Brain pericyte (primary cell): Measurements from ENCODE around the gene KAZN.
"Not testable (repeated sequence)": the region's sequence is repeated elsewhere in the genome, so short reads cannot be mapped to it uniquely, and the experiment has no call there.

ENCODE experiments used
- DNase-seq: peaks from one replicate; pipeline ENCODE4 v3.0.0-alpha.2; 2012; ENCODE audit warnings: low read depth, low spot score

KAZN gene

GRCh38 chr1:15132965-15133364 is 534.5 kb downstream of the KAZN start:
- no peak for DNase-seq

- no peak for DNase-seq
Observed at GRCh38 chr1:15134285-15134684, 535.8 kb downstream of the KAZN start.

- not testable (repeated sequence) for DNase-seq
Observed at GRCh38 chr1:15135604-15136003, 537.1 kb downstream of the KAZN start.

DNA sequence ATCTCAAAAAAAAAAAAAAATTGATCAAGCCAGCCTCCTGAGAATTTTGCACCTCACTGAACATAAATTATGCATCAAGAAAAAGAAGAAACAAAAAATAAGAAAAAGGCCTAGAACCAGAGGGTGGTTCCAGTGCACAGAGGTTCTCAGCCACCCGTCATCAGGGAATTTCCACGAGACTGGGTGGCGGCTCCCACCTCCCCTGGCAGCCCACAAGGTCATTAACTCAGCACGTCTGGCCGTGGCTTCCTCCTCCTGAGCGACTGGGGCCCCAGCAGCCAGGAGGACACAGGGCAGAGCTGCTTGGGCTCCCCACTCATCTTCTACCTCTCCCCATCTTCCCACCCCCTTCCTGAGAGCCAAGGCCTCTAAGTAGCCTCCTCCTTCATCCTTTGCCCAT is 539.3 kb downstream of the KAZN start:
- DNase-seq = no peak

- DNase-seq = no peak
Observed at GRCh38 chr1:15139654-15140350, 541.3 kb downstream of the KAZN start.

GRCh38 chr1:15141935-15142539 is 543.6 kb downstream of the KAZN start:
- no peak for DNase-seq

- DNase-seq = no peak
Observed at GRCh38 chr1:15145327-15145726, 546.8 kb downstream of the KAZN start.

DNA sequence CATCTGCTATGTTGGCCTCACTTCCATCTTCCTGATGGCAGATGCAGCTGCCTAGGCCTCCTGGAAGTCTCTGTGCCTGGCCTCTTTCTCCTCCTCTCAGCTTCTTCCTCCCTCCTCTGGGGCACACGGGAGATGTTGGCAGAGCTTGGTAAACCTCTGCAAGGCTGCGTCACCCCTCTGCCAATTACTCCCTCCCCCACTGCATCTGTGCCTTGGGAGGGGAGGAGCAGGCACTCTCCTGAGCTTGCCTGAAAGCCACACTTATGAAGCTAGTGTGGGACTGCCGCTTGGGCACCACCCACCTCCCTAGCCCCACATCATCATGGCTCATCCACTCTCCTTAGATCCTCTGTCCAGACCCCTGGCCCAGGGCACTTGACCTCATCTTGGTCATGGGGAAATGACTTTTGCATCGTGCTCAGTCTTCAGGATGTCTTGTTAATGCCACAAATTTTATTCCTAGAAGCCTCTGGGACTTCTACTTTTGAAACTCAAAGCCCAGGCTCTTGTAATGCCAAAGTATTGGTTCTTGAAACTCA is 547.7 kb downstream of the KAZN start:
- no peak for DNase-seq

- DNase-seq = no peak
Observed at GRCh38 chr1:15146971-15147376, 548.5 kb downstream of the KAZN start.

GRCh38 chr1:15148004-15148403 is 549.5 kb downstream of the KAZN start:
- no peak for DNase-seq

- DNase-seq = no peak
Observed at GRCh38 chr1:15148475-15148874, 550.0 kb downstream of the KAZN start.

GRCh38 chr1:15148941-15149340 is 550.5 kb downstream of the KAZN start:
- DNase-seq = no peak

- DNase-seq = no peak
Observed at GRCh38 chr1:15150376-15150775, 551.9 kb downstream of the KAZN start.

DNA sequence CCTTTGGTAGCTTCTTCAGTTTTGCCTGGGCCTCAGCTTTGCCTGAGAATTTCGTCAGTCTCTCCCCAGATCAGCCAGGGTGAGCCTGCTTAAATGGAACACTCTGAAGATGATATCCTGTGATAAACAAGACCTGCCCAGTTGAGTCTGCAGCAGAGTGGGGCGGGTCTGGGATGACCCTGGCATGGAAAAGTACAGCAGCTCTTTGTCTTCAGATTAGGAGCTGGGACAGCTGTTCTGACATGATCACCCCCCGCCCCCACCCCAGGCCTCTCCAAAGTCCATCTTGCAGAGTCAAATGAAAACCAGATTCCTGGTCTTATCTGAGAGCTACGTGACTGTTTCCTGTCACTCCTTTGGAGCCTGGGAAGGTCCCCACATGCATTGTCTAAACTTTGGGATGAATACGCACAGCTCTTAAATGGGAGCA is 552.9 kb downstream of the KAZN start:
- DNase-seq = no peak

GRCh38 chr1:15151871-15152270 is 553.4 kb downstream of the KAZN start:
- no peak for DNase-seq

GRCh38 chr1:15152318-15153183 is 554.1 kb downstream of the KAZN start:
- DNase-seq = peak; percentile 46

DNA sequence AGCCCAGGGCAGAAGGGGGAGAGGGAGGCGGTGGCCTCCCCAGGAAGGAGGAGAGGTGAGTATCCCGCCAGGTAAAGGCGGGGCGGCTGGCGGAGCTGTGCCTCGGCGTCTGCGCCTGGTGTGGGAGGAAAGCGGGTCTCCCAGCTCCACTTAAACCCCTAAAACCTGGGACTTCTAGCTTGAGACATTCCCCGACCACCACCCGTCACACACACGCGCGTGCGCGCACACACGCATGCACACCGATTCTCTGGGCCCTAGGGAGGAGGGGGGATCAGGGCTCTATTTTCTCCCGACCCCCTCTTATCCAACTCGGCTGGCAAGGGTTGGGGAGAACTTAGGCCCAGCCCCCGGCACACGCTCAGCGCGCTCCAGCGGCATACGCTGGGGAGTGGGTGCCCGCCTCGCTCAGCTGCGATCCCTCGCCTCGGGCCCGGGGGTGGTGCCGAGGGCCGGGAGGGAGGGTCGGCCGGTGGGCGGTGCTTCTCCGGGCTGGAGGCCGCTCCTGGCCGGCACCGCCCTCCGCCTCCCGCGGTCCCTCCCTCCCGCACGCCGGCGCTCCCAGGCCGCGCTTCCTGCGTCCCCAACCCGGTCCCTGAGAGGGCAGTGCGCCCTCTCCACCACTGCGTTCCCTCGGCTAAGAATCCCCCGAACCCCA is 554.8 kb downstream of the KAZN start, which contains the start of gene TMEM51:
TMEM51 (plus strand) TSS at position 564 of the 658 bp plus-strand sequence. CDS start 61,341 bp downstream, outside the sequence.
- DNase-seq = no peak

DNA sequence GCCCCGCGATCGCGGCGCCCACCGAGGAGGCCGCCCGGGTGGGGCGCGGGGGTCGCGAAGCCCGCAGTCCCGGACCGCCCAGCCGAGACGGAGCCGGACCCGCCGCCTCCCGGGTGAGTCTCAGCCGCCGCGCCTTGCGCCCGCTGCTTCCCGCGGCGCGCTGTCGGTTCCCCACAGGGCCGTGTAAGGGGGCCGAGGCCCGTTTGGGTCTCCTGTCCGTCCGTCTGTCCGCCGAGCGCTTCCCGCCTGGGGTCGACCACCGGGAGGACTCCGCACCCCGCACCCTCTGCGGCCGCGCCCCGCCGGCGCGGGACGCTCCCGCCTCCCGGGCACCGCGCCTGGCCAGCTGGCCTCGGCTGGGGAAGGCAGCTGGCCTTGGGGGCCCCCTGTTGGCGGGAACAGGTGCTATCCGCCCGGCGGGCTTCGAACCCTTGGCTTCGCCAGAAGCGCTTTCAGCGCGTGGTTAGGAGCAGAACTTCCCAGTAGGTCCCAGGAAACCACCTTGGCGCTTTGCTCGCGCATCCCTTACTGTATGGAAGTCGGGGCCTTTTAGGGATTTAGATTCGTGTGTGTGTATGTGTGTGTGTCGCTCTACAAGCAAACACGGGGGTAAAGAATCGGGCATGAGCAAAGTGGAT is 555.5 kb downstream of the KAZN start:
- no peak for DNase-seq

GRCh38 chr1:15154480-15155036 is 556.1 kb downstream of the KAZN start:
- no peak for DNase-seq

DNA sequence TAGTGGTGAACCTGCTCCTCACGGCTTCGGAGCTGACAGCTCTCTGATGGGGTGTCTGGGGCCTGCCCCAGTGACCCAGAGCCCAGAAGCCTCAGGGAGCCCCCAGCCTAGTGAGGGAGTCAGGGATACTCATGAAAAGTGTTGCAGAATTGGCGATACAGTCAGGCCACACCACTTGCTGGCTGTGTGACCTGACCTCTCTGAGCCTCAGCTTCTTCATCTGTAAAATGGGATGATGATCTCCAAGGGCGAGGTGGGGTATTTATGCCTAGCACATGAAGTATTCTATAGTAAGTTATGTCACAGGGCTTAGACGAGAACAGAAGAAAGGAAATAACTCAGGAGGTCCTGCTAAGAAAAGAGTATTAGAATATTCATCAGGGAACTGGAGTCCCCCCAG is 556.7 kb downstream of the KAZN start:
- no peak for DNase-seq
